Measurements from ENCODE around the gene ITGB3.

- TF ChIP-seq POLR2AphosphoS5 (IDR thresholded peaks at IDR 0.05) (no peak), CTCF (IDR thresholded peaks at IDR 0.05) (no peak), POLR2A (IDR thresholded peaks at IDR 0.05) (no peak), EP300 (IDR thresholded peaks at IDR 0.05) (no peak)
These were observed 10.5 kb downstream of the ITGB3 start for GRCh38 chr17:47264166-47264565.
